ENCODE measurements around the gene SUFU.

GRCh38 chr10:102599565-102600327 is 96.0 kb downstream of the SUFU start:
- TF ChIP-seq CTCF (conservative IDR thresholded peaks at IDR 0.05; ENCODE audit: low read depth, low read length) (no peak), CEBPB (IDR thresholded peaks at IDR 0.05; ENCODE audit: low read depth, low read length) (no peak), RAD21 (IDR thresholded peaks at IDR 0.05; ENCODE audit: low read length) (no peak), POLR2A (IDR thresholded peaks at IDR 0.05; ENCODE audit: low read depth, low read length) (no peak), MXI1 (IDR thresholded peaks at IDR 0.05; ENCODE audit: borderline replicate concordance, low read depth, low read length) (no peak), RCOR1 (IDR thresholded peaks at IDR 0.05; ENCODE audit: insufficient replicate concordance, low read length) (no peak), BHLHE40 (IDR thresholded peaks at IDR 0.05; ENCODE audit: low read depth, low read length) (no peak), SMC3 (IDR thresholded peaks at IDR 0.05; ENCODE audit: low read depth, low read length) (no peak), USF2 (IDR thresholded peaks at IDR 0.05; ENCODE audit: low read depth, low read length) (no peak), FOS (IDR thresholded peaks at IDR 0.05; ENCODE audit: low read depth, low read length) (no peak), MAFK (IDR thresholded peaks at IDR 0.05; ENCODE audit: low read depth, low read length) (no peak), MAZ (IDR thresholded peaks at IDR 0.05; ENCODE audit: borderline replicate concordance, low read depth, low read length) (no peak), RFX5 (IDR thresholded peaks at IDR 0.05; ENCODE audit: low read depth, low read length) (no peak), ELK1 (IDR thresholded peaks at IDR 0.05; ENCODE audit: borderline replicate concordance, low read depth, low read length) (no peak)

Measured in IMR-90 (cell line).